IPS DF 19.7 (cell line): ENCODE measurements around the gene NIT1.

ENCODE experiments used
- DNase-seq: peaks from one replicate; pipeline ENCODE4 v3.0.0-alpha.2; 2013; ENCODE audit warnings: low read depth, low spot score

NIT1 gene

DNA sequence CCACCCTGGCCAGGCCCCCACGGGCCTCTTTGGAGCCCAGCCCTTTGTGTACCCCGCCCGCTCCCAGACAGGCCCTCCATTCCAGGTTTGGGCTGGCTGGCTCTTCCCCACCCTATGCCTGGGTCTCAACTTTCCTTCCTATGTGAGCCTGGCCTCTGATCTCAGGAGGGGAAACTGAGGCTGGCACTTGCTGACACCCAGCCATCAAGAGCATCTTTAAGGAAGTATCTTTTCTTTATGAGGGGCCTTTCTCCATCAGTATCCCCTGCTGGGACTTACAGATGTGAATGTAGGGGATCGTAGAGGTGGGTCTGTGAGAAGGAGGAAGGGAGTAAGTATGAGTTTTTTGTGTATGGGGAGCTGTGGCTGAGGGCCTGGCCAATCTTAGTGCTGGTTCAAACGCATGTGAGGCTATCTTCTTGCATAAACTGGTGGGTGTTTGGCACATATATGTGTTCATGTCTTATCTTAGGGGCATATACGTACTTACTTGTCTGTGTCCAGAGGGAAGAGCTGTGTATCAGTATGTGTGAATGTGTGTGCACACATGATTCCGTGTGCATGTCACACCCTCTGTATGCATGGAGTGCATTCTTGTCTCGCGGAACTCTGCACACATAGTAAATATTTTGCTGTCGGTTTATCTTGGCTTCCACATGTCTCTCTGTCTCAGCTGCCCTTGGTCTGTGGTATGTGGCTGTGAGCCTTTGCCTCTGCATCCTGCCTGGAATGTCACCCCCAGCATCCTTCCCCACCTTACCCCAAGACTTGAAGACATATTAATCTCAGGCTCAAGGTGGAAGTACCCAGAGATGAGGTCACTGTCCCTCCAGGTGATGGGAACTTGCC is 33.9 kb upstream of the NIT1 start:
- DNase-seq: no peak

DNA sequence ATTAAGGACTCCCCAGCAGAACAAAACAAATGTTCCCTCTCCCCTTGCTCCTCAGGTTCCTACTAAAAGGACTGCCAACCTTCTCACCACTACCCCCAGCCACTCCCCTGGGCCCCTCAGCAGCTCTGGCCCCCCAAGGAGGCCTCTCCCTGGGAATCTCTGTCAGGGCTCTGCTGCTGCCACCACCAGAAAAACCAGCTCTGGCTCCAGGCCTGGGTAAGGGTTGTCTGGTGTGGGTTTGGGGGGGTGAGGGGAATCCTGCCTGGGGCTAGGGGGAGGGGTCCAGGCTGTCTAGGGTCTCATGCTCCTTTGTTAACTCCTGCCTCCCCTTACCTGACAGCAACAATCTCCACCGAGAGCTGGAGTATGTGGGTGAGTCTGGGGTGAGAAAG is 33.3 kb upstream of the NIT1 start:
- DNase-seq: no peak

- DNase-seq: no peak
Observed at GRCh38 chr1:161085165-161085564, 32.7 kb upstream of the NIT1 start.

- DNase-seq: no peak
Observed at GRCh38 chr1:161086457-161086856, 31.4 kb upstream of the NIT1 start.

- no peak for DNase-seq
Observed at GRCh38 chr1:161088587-161089110, 29.3 kb upstream of the NIT1 start.

- DNase-seq: no peak
Observed at GRCh38 chr1:161089251-161089924, 28.5 kb upstream of the NIT1 start, which contains the start of gene NECTIN4. Gene NECTIN4, minus strand, starts transcription at chr1:161089558. Its CDS starts 262 bp downstream, at chr1:161089296.

DNA sequence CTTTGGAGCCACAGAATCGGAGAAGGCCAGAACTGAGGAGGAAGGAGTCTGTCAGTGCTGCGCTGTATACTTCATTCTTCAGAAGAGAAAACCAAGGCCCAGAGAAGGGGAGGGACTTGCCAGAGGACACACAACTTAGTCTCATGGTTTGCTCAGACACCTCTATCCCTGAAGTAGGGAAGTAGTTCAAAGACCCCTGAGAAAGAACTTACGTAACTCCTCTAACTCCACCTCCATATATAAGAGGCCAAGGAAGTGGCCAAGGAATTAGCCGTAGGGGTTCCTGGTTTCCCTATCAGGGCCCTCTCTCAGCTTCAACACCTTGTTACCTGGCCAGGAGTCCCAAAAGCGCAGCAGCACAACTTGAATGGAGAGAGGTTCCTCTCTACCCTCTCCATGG is 28.0 kb upstream of the NIT1 start:
- DNase-seq: no peak

- no peak for DNase-seq
Observed at GRCh38 chr1:161090617-161091016, 27.3 kb upstream of the NIT1 start.

- DNase-seq: no peak
Observed at GRCh38 chr1:161091093-161091492, 26.8 kb upstream of the NIT1 start.

GRCh38 chr1:161091796-161092507 is 26.0 kb upstream of the NIT1 start:
- no peak for DNase-seq

DNA sequence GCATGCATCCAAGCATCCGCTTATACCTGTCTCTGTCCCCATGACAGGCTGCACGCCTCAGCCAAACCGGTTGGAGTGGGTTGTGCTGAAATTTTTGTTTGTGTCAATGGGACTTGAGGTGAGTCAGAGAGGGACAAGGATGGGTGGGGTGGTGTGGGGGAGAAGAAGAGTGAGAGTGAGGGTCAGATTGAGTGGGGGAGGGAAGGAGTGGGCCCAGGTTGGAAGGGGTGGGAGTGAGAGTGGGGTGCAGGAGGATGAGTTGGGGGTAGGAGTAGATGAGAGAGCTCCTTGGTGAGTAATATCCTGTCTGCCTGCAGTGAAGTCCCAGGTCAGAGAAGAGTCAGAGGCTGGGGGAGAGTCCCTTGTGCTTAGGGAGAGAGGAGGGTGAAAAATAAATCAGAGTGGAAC is 25.3 kb upstream of the NIT1 start:
- DNase-seq: no peak

- DNase-seq: no peak
Observed at GRCh38 chr1:161094481-161094880, 23.4 kb upstream of the NIT1 start.

DNA sequence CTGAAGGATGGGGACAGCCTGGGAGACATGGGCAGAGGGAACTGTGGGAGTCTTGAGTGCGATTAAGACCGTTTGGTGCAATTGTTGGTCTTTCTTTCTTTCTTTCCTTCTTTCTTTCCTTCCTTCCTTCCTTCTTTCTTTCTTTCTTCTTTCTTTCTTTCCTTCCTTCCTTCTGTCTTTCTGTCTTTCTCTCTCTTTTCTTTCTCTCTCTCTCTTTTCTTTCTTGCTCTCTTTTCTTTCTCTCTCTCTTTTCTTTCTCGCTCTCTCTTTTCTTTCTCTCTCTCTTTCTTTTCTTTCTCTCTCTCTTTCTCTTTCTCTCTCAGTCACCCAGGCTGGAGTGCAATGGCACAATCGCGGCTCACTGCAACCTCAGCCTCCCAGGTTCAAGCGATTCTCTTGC is 22.7 kb upstream of the NIT1 start:
- no peak for DNase-seq

DNA sequence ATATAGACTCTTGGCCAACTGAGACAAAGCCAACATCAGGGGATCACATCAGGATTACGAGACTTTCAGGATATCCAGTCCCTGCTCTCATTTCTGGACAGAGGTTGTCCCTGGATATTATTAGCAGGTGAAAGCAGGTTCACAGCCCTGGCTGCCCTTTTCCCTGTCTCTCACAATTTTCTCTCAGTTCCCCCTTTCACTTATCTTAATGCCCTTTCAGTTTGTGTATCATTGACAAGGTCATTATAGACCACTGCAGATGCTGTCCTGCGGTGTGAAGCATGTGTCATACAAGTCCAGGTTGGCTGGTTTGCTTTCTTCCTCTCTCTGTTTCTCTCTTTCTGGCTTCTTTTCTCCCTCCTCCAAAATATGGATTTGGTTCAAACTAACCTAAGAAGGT is 21.9 kb upstream of the NIT1 start:
- no peak for DNase-seq

- DNase-seq: no peak
Observed at GRCh38 chr1:161096530-161096929, 21.4 kb upstream of the NIT1 start.

GRCh38 chr1:161098210-161099068 is 19.5 kb upstream of the NIT1 start, which contains the start of gene KLHDC9:
Gene KLHDC9, plus strand, starts transcription at chr1:161098361. Its CDS starts 175 bp downstream, at chr1:161098536.
- DNase-seq: peak; percentile 95

DNA sequence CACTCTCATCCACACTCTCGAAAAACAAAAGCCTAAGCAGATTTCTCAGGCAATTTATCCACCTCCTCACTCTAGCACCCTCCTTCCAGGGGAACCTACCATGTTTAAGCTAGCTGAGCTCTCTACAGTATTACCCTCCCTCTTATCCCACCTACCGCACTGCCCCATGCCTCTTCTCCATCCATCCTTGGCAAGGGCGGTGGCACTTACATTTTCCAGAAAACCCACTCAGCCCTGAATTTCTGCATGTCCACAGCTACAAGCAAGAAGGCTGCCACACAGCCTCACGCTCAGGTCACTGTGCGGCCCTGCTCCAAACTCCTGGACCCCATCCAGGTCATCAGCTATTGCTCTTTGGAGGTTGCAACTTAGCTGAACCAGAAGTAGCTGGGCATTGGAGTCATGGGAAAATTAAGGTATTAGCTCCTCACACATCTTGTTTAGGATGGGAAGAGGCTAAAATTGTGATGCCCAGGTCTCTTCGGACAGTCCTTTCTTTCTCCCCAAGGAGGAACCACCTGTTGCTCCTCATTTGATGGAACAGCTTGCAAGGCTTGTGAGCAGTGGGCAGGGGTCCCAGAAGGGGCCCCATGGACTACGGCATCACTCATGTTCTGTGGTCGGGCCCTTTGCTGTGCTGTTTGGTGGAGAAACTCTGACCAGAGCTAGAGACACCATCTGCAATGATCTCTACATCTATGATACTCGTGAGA is 18.7 kb upstream of the NIT1 start:
- DNase-seq: no peak

DNA sequence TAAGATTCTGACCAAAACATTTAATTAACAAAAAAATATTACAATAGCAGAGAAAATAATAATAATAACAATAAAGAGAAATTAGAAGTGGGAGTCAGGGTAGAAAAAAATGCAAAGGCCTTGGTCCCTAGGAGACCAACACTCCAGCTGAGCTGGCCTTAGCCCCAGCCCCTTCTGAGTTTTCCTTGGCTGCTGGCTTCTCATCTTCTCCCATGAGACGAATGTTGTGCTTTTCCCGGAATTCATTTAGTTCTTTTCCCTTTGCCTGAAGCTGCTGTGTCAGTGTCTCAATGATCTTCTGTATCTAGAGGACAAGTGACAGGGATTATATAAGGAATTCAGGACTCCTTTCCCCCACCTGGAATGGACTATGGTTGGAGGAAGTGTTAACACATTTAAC is 17.3 kb upstream of the NIT1 start:
- DNase-seq: no peak

DNA sequence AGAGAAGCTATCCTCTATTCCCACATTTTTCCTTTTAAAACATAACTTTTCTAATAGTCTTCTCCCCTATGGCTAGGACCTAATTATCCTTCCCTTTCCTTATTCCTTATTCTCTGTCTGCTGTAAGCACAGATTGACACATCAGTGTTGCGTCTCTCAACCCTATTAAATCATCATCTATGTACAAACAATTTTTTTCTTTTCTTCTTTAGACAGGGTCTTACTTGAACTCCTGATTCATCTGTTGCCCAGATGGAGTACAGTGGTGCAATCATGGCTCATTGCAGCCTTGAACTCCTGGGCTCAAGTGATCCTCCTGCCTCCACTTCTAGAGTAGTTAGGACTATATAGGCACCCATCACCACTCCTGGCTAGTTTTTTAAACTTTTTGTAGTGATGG is 11.5 kb upstream of the NIT1 start:
- DNase-seq: no peak

DNA sequence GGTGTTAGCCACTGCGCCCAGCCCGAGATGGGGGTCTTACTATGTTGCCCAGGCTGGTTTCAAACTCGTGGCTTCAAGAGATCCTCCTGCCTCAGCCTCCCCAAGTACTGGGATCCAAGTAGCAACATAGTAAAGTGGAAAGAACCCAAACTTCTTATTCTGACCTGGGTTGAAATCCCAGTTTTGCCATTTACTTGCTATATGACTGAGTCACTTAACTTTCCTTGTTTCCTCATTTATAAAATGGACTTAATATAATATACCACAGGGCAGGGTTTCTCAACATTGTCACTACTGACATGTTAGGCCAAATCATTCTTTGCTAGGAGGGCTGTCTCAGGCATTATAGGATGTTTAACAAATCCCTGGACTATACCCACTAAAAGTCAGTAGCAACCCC is 6.8 kb upstream of the NIT1 start:
- no peak for DNase-seq

DNA sequence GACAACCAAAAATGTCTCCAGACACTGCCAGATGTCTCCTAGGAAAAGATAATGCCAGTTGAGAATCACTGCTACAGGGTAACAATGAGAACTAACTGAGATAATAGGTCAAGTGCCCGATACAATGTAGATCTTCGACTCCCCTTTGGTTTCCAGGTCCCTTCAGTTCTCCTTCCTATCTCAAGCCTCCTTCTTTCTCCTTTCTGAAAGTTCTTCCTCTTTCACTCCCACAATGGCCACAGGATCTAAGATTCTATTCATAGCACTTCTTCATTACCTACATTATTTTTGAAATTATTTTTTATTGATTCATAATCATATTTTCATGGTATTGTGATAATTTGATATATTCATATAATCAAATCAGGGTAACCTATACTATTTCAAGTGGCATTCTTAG is 6.4 kb upstream of the NIT1 start:
- no peak for DNase-seq
